NCI-H446 treated with DMSO at 0.1 percent for 48 hours (cell line): ENCODE data around the gene RIBC2.
"Not testable (repeated sequence)": the region's sequence is repeated elsewhere in the genome, so short reads cannot be mapped to it uniquely, and the experiment has no call there.

Experiments used
- DNase-seq: peaks from one replicate; lab custom pipeline; 2025; lab: John Stamatoyannopoulos, UW

Gene RIBC2

GRCh38 chr22:45450101-45450785, 36.8 kb downstream of the RIBC2 start:
- DNase-seq, result no peak

- DNase-seq, result no peak
Observed at GRCh38 chr22:45450921-45451651, 37.6 kb downstream of the RIBC2 start.

GRCh38 chr22:45451972-45452371, 38.5 kb downstream of the RIBC2 start:
- DNase-seq, result no peak

GRCh38 chr22:45452565-45453379, 39.3 kb downstream of the RIBC2 start:
- DNase-seq, result no peak

GRCh38 chr22:45453764-45454163, 40.3 kb downstream of the RIBC2 start:
- no peak for DNase-seq

- DNase-seq, result no peak
Observed at GRCh38 chr22:45454275-45454674, 40.8 kb downstream of the RIBC2 start.

GRCh38 chr22:45455212-45455611, 41.7 kb downstream of the RIBC2 start:
- no peak for DNase-seq

GRCh38 chr22:45455621-45456020, 42.1 kb downstream of the RIBC2 start:
- DNase-seq, result no peak

- DNase-seq, result no peak
Observed at GRCh38 chr22:45456811-45457210, 43.3 kb downstream of the RIBC2 start.

GRCh38 chr22:45458532-45458931, 45.0 kb downstream of the RIBC2 start:
- DNase-seq, result no peak

GRCh38 chr22:45459235-45459634, 45.7 kb downstream of the RIBC2 start:
- DNase-seq, result no peak

- DNase-seq, result no peak
Observed at GRCh38 chr22:45460288-45461109, 47.0 kb downstream of the RIBC2 start.

- DNase-seq, result no peak
Observed at GRCh38 chr22:45462034-45462655, 48.7 kb downstream of the RIBC2 start.

GRCh38 chr22:45463691-45464090, 50.2 kb downstream of the RIBC2 start:
- not testable (repeated sequence) for DNase-seq

GRCh38 chr22:45465633-45466032, 52.1 kb downstream of the RIBC2 start:
- DNase-seq, result no peak

- no peak for DNase-seq
Observed at GRCh38 chr22:45468872-45469271, 55.4 kb downstream of the RIBC2 start.

- peak; percentile 45 for DNase-seq
Observed at GRCh38 chr22:45469281-45470073, 56.0 kb downstream of the RIBC2 start.

GRCh38 chr22:45470871-45471270, 57.4 kb downstream of the RIBC2 start:
- DNase-seq, result no peak

- DNase-seq, result no peak
Observed at GRCh38 chr22:45472426-45472825, 58.9 kb downstream of the RIBC2 start.

GRCh38 chr22:45473626-45474237, 60.2 kb downstream of the RIBC2 start:
- DNase-seq, result no peak
